GM12878 (cell line): Measurements from ENCODE around the gene COL26A1. TPM values are rescaled to one million over a fixed set of nuclear protein-coding genes. Genes with fewer than 3 reads are reported as not detected.

Experiments used
- DPF2 ChIP-seq: fragments of 450-650 bp; IDR thresholded peaks from 2 replicates; pipeline ENCODE4 v1.6.1; 2017; ENCODE audit warnings: mild to moderate bottlenecking
- E2F4 ChIP-seq: IDR thresholded peaks from 2 replicates; pipeline ENCODE4 v1.6.1; 2012; ENCODE audit warnings: low read depth, low read length, improper control_type of control experiment
- JUND ChIP-seq: IDR thresholded peaks from 2 replicates; pipeline ENCODE4 v1.6.1; 2012; ENCODE audit warnings: low read depth, mild to moderate bottlenecking, low read length, improper control_type of control experiment, moderate library complexity
- KDM1A ChIP-seq: fragments of 200-600 bp; sonication (generic); IDR thresholded peaks from 2 replicates; pipeline ENCODE4 v1.6.1; 2016; ENCODE audit warnings: borderline replicate concordance
- NR2F1 ChIP-seq: fragments of 450-650 bp; conservative IDR thresholded peaks from 2 replicates; pipeline ENCODE4 v1.6.1; 2017; ENCODE audit warnings: mild to moderate bottlenecking
- POLR2A ChIP-seq: IDR thresholded peaks from 2 replicates; pipeline ENCODE4 v1.6.1; 2011; ENCODE audit warnings: low read depth, mild to moderate bottlenecking, low read length
- PRDM15 ChIP-seq: fragments of 450-650 bp; formaldehyde crosslinking; IDR thresholded peaks from 2 replicates; pipeline ENCODE4 v1.4.0; 2020; ENCODE audit warnings: mild to moderate bottlenecking, moderate library complexity
- RAD51 ChIP-seq: fragments of 450-650 bp; IDR thresholded peaks from 2 replicates; pipeline ENCODE4 v1.6.1; 2016; ENCODE audit warnings: moderate library complexity, mild to moderate bottlenecking, inconsistent platforms
- RB1 ChIP-seq: fragments of 450-650 bp; formaldehyde crosslinking; IDR thresholded peaks from 2 replicates; pipeline ENCODE4 v1.6.1; 2017; ENCODE audit warnings: mild to moderate bottlenecking, borderline replicate concordance
- SIX5 ChIP-seq: IDR thresholded peaks from 2 replicates; pipeline ENCODE4 v1.6.1; 2011; ENCODE audit warnings: mild to moderate bottlenecking, low read depth, low read length, moderate library complexity; ENCODE audit not compliant: severe bottlenecking
- STAT3 ChIP-seq: IDR thresholded peaks from 2 replicates; pipeline ENCODE4 v1.6.1; 2011; ENCODE audit warnings: low read depth, low read length, improper control_type of control experiment
- TCF7 ChIP-seq: IDR thresholded peaks from 2 replicates; pipeline ENCODE4 v1.6.1; 2014; ENCODE audit warnings: antibody characterized with exemption, borderline replicate concordance
- polyA plus RNA-seq, 11 experiments: library from polyadenylated mRNA; depleted of rRNA in 4 of 11; unstranded in 6 of 11; stranded (reverse) in 5 of 11; fragments of >200 nt; fragmentation: Nextera tagmentation in 4 of 11; fragmentation: Illumina TruSeq in 1 of 11; extraction: Ambion mirVana in 4 of 11; extraction: Trizol in 1 of 11; gene quantifications; 1 replicate in 1 of 11; 2 replicates in 10 of 11; pipeline versions ENCODE4 v1.2.1 to v1.2.3, GENCODE V29; 2011 to 2016; ENCODE audit warnings: inconsistent platforms in 2 of 11, missing spikeins in 2 of 11, low read depth in 1 of 11
- total RNA-seq, 4 experiments: library from RNA; depleted of rRNA in 3 of 4; stranded (reverse); fragments of >200 nt in 3 of 4; fragmentation: Illumina TruSeq in 1 of 4; extraction: Trizol in 1 of 4; gene quantifications; 2 replicates each; pipeline versions ENCODE4 v1.2.1 to v1.2.3, GENCODE V29; 2013 to 2021

COL26A1 gene
- total and polyA plus RNA-seq, 10 of the 15 experiments (the other 5 are each of a cell fraction or from before 2014, with no cell fraction given), result 0.08 TPM; not detected in 9

GRCh38 chr7:101465131-101465530 is 102.5 kb downstream of the COL26A1 start (continued):
- TF ChIP-seq KDM1A (no peak), RAD51 (no peak), E2F4 (no peak), NR2F1 (no peak), TCF7 (no peak), RB1 (no peak), PRDM15 (CRISPR knock-in tag) (no peak), POLR2A (no peak), STAT3 (no peak), DPF2 (no peak), JUND (no peak), SIX5 (no peak)
- TF ChIP-seq, all 136 proteins: peak for 0
